Stimulated activated CD8-positive, alpha-beta memory T cell treated with anti-CD3 and anti-CD28 coated beads, Interleukin-7, amount 100 ng/mL, for 4 hours (primary cell): ENCODE results near the gene UGT2B15.
"Not testable (repeated sequence)": the region's sequence is repeated elsewhere in the genome, so short reads cannot be mapped to it uniquely, and the experiment has no call there.

ENCODE experiments used
- DNase-seq, 2 donors: peaks; one replicate each; pipeline ENCODE4 v3.0.0-alpha.2; 2020; ENCODE audit warnings: low read depth in 2 of 2

UGT2B15 gene

DNA sequence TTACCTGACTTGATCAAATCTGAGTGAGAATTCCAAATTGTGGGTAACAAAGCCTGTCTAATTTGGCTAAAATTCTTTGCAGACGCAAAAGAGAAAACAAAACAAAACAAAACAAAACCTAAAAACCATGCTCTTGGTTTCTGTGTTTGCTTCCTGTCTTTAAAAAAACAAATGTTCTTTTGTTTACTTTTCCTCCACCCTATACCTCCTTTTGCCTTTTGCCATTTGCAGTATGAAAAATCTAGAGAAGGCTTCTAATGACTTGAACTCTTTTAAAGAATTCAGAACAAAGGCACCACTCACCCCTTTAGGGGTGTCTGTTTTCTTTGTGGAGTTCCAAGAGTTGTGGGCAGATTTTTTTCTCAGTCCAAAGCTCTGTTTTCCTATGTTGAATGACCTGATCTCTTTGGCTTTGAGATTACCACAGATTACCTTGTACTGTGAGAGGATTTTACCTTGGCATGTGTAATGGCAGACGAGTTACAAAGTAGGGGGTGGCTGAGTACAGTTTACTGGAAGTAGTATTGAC lies 13.9 kb downstream of the UGT2B15 start:
- DNase-seq = not testable (repeated sequence)

DNA sequence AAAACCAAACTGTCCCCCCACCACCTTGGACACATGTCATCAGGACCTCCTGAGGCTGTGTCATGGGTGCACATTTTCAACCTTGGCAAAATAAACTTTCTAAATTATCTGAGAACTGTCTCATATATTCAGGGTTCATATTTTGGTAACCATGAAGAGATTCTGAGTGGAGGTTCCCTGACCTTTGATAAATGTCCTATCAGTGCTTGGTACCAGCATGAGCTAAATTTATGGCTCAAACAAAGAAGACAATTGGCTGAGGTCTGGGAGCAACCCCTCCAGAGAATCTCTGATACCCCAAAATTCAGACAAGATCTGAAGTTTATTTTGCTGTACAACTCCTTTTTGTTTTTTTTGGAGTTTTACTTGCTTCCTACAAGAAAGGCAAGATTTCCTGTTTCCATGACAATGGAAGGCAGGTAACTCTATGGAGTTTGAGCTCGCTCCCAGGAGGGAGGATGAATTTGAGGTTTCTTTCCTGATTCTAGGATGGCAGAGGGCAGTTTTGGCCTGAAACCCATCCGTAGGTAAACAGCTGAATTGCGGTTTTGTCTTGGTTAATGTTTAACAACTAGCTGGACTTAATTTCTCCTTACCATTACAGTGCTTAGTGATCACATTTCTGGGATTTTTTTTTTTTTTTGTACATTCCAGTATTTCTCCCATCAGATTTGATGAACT lies 14.5 kb downstream of the UGT2B15 start:
- DNase-seq = no peak

DNA sequence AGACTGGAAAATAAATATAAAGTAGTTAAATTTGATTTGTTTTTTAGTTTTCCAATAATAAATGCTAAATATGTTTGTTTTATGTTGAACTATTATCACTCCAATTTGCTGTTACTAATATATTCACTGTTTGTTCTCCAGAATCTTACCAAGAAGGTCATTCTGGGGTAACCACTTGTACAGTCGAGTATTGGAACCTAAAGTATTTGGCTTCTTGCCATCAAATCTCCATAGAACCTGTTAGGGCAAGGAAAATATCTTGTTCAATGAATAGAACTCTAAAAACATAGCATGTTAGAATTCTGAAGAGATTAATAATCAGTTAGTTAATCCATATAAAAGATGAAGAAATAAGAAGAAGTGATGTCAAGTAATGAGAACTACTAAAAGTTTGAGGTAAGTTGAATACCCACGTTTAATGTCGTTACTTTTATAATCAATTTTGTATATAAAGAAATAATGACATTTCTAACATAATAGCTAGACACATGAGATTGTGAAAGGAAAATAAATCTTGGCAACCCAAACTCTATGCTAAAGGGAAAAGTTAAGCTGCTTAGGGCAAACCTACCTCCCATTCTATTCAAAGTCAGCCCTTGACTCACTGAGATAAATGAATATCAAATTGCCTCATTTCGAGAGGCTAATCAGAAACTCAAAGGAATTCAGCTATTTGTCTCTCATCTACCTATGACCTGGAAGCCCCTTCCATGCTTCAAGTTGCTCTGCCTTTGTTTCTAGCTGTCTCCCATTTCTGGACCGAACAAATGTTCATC lies 15.3 kb downstream of the UGT2B15 start:
- DNase-seq = no peak

DNA sequence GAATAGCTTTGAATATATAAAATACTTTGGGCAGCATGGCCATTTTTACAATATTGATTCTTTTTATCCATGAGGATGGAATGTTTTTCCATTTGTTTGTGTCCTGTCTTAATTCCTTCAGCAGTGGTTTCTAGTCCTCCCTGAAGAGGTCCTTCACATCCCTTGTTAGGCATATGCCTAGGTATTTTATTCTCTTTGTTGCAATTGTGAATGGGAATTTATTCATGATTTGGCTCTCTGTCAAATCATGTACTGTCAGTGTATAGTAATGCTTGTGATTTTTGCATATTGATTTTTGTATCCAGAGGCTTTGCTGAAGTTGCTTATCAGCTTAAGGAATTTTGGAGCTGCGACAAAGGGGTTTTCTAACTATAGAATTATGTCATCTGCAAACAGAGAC lies 18.5 kb downstream of the UGT2B15 start:
- no peak for DNase-seq

DNA sequence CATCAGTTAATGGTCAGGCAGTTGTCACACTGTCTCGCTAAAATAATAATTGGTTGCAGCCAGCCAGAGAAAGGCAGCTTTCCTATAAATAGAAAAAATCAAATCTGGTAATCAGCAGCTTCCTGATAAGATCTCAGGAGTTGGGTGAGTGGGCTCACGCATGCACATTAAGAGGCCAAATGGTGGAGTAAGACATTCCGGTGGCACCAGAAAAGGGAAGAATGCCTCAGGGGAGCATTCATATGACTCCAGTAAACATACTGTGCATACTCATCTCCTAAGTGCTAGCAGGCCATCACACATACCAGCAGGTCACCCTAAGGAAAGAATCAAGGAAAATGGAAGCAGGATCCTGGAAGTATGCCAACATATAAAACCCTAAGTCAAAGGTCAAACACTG lies 40.1 kb downstream of the UGT2B15 start:
- DNase-seq = no peak

DNA sequence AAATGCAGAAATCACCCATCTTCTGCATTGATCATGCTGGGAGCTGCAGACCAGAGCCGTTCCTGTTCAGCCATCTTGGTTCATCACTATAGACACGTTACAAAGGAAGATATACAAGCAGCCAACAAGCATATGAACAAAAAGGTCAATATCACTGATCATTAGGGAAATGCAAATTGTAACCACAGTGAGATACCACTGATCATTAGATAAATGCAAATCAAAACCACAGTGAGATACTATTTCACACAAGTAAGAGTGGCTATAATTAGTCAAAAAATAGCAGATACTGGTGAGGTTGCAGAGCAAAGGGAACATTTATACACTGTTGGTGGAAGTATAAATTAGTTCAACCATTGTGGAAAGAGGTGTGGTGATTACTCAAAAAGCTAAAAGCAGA lies 47.7 kb downstream of the UGT2B15 start:
- not testable (repeated sequence) for DNase-seq

DNA sequence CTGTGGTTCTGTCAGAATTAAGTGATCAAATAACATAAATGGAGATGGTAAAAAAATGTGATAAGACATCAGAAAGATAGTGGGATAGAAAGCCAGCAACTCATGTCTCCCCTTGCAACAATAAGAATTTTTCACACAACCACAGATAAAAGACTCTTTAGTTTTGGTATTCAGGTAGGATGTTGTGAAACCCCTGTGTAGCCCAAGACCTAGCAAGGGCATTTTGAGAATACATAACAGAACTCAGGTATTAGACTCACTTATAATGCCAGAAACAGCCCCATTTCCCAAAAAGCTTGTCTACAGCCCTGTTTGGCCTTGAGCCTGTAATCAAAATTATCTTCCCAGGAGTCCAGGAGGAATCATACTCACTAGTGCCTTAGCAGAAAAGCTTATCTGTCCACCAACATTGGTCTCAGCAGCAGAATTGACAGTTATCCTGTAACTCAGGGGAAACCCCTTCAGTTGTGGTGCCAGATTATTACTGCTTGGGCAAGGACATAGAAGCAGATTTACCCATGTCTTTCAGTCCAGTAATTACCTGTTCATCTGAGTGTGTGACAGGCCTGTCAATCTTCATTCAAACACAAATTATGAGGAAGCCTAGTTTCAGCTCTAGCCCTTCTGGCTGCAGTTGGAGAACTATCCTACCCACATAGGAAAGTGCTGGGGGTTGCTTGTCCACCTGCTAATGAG lies 53.3 kb downstream of the UGT2B15 start:
- no peak for DNase-seq

DNA sequence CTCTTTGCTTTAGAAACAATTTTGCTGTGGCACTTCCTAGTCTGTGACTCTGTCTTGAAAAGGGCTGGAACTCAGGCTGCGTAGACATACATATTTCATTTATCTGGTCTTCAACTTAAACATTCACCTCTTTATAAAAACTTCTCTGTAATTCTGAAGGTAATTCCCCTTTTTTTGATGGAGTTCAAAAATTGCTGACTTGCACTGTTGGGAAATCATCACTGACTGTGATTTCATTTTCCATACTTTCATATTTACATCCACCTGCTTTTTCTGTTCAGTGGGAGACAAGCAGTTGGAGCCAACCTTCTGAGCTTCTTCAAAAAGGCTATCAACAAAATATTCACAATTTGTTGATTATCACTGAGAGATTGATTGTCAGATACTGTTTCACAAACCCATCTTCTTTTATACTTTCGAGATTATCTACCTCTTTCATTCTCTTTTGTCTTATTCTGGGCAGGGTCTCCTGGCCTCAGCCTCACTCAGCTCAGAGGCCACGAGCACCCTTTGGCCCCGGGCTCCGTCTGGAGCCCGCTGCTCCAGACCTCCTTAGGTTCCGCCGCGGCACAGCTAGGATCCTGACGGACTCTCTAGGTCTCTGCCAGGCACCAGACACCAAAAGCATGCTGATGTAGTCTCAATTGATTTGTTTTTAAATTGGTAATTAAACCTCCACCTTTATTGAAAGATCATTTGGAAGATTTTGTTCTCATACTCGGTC lies 54.6 kb downstream of the UGT2B15 start:
- no peak for DNase-seq

DNA sequence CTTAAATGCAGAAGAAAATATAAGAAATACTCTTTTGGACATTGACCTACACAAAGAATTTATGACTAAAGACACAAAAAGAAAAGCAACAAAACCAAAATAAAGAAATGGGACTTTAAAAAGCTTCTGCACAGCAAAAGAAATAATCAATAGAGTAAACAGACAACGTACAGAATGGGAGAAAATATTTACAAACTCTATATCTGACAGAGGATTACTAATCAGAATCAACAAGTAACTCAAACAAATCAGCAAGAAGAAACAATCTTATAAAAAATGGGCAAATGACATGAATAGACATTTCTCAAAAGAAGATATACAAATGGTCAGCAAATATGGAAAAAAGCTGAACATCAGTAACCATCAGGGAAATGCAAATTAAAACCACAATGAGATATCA lies 56.7 kb downstream of the UGT2B15 start:
- DNase-seq = no peak

DNA sequence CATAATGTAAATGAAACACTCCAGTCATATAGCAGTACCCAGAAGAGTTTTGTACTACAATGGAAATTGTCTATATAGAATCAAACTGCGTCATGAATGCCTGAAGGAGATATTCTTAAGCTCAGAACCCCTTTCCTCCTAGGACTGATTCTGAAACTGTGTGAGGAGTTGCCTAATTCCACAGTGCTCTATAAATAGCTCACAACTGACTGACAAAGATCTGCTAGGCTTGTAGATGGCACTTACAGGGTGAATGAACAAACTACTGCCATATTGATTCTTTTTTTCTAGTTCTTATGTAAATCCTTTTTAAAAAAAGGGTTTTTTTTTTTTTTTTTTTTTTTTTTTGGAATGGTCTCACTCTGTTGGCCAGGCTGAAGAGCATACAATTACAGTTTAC lies 64.2 kb downstream of the UGT2B15 start:
- DNase-seq = no peak

DNA sequence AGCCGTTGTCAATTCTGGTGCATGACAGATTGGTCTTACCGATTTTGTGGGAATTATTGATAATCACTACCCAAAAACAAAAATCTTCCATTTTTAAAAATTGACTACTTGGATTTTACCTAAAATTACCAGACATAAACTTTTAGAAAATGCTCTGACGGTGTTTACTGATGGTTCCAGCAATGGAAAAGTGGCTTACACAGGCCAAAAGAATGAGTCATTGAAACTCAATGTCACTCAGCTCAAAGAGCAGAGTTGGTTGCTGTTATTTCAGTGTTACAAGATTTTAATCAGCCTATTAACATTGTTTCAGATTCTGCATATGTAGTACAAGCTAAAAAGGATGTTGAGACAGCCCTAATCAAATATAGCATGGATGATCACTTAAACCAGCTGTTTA lies 71.3 kb downstream of the UGT2B15 start:
- no peak for DNase-seq

DNA sequence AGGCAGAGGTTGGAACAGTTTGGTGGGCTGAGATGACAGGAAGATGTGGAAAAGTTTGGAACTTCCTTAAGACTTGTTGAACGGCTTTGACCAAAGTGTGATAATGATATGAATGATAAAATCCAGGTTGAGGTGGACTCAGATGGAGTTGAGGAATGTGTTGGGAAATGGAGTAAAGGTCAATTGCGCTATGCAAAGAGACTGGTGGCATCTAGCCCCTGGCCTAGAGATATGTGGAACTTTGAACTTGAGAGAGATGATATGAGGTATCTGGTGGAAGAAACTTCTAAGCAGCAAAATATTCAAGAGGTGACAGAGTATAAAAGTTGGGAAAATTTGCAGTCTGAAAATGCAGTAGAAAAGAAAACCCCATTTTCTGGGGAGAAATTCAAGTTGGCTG lies 73.0 kb downstream of the UGT2B15 start:
- no peak for DNase-seq
